ENCODE measurements around the gene HTT. TPM values are rescaled to one million over a fixed set of nuclear protein-coding genes. Genes with fewer than 3 reads are reported as not detected.

Gene HTT
- polyA plus RNA-seq, 1 donor from 2014 or later: 11.5 TPM

DNA sequence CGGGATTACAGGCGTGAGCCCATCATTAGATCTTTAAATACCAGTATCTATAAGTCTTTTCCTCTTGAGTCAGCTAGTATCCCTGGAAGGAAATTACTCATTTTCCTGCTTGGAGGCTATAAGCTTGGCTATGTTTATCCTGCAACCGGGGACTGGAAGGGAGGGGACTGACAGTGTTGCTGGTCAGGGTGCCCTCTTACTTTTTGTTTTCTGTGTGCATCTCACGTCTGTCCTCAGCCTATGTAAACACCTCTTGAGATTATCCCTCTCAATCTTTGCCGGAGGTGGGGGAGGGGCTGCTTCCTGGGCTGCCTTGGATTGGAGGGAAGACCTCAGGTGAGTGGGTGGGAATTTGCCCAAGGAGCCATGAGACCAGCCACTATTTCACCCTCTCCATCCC, 37.0 kb downstream of the HTT start:
- Histone ChIP-seq H3K36me3 (ENCODE audit: insufficient read depth, low read length) (peaks cover 10% of the 10 kb centered on the region), H3F3A (ENCODE audit: insufficient read depth, low read length, poor library complexity, severe bottlenecking) (no peaks in the 10 kb centered on the region), H3K9ac (ENCODE audit: low read length) (no peak overlapping the region), H3K4me2 (ENCODE audit: low read length) (no peak overlapping the region), H2AFZ (ENCODE audit: low read depth, low read length) (no peak overlapping the region), H3K27ac (ENCODE audit: low read length) (no peak overlapping the region), H3K79me2 (replicated peaks; ENCODE audit: insufficient read depth, low read length) (no peaks in the 10 kb centered on the region), H3K27me3 (ENCODE audit: insufficient read depth, low read depth, low read length) (no peaks in the 10 kb centered on the region), H3K4me3 (ENCODE audit: low read length) (no peak overlapping the region), H3K9me3 (ENCODE audit: low read length) (no peaks in the 10 kb centered on the region), H4K20me1 (ENCODE audit: insufficient read depth) (no peaks in the 10 kb centered on the region), H3K9me2 (ENCODE audit: insufficient read depth, low read length) (no peaks in the 10 kb centered on the region)
- TF ChIP-seq TAF1 (IDR thresholded peaks at IDR 0.05; ENCODE audit: low read depth) (no peak), RAD21 (conservative IDR thresholded peaks at IDR 0.05) (no peak), EP300 (conservative IDR thresholded peaks at IDR 0.05; ENCODE audit: poor library complexity, severe bottlenecking) (no peak), MXI1 (conservative IDR thresholded peaks at IDR 0.05; ENCODE audit: poor library complexity, severe bottlenecking) (no peak), POLR2AphosphoS5 (IDR thresholded peaks at IDR 0.05) (no peak), SMC3 (conservative IDR thresholded peaks at IDR 0.05; ENCODE audit: poor library complexity) (no peak), EZH2 (IDR thresholded peaks at IDR 0.05; ENCODE audit: borderline replicate concordance, insufficient read depth, low read length, poor library complexity, severe bottlenecking) (no peak)
- TF ChIP-seq, protein P1, sequence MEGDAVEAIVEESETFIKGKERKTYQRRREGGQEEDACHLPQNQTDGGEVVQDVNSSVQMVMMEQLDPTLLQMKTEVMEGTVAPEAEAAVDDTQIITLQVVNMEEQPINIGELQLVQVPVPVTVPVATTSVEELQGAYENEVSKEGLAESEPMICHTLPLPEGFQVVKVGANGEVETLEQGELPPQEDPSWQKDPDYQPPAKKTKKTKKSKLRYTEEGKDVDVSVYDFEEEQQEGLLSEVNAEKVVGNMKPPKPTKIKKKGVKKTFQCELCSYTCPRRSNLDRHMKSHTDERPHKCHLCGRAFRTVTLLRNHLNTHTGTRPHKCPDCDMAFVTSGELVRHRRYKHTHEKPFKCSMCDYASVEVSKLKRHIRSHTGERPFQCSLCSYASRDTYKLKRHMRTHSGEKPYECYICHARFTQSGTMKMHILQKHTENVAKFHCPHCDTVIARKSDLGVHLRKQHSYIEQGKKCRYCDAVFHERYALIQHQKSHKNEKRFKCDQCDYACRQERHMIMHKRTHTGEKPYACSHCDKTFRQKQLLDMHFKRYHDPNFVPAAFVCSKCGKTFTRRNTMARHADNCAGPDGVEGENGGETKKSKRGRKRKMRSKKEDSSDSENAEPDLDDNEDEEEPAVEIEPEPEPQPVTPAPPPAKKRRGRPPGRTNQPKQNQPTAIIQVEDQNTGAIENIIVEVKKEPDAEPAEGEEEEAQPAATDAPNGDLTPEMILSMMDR (IDR thresholded peaks at IDR 0.05; ENCODE audit: poor library complexity, severe bottlenecking): no peak
- TF ChIP-seq, protein P2, sequence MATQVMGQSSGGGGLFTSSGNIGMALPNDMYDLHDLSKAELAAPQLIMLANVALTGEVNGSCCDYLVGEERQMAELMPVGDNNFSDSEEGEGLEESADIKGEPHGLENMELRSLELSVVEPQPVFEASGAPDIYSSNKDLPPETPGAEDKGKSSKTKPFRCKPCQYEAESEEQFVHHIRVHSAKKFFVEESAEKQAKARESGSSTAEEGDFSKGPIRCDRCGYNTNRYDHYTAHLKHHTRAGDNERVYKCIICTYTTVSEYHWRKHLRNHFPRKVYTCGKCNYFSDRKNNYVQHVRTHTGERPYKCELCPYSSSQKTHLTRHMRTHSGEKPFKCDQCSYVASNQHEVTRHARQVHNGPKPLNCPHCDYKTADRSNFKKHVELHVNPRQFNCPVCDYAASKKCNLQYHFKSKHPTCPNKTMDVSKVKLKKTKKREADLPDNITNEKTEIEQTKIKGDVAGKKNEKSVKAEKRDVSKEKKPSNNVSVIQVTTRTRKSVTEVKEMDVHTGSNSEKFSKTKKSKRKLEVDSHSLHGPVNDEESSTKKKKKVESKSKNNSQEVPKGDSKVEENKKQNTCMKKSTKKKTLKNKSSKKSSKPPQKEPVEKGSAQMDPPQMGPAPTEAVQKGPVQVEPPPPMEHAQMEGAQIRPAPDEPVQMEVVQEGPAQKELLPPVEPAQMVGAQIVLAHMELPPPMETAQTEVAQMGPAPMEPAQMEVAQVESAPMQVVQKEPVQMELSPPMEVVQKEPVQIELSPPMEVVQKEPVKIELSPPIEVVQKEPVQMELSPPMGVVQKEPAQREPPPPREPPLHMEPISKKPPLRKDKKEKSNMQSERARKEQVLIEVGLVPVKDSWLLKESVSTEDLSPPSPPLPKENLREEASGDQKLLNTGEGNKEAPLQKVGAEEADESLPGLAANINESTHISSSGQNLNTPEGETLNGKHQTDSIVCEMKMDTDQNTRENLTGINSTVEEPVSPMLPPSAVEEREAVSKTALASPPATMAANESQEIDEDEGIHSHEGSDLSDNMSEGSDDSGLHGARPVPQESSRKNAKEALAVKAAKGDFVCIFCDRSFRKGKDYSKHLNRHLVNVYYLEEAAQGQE (IDR thresholded peaks at IDR 0.05; ENCODE audit: borderline replicate concordance): no peak

DNA sequence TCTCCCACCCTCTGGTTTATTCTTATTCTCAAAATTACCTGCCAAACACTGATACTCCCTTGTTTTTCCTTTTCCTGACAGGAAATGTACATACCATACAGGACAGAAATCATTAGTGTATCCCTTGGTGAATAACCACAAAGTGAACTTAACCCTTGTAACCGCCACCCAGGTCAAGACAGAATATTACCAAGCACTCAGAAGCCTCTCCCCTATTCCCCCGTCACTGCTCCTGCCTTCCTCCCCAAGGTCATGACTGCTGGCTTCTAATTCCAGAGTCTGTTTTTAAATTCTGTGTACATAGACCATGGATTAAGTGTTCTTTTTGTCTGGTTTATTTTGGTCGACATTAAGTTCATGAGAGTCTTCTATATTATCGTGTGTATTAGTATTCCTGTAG, 37.7 kb downstream of the HTT start:
- Histone ChIP-seq H3F3A (ENCODE audit: insufficient read depth, low read length, poor library complexity, severe bottlenecking) (no peaks in the 10 kb centered on the region), H3K9ac (ENCODE audit: low read length) (no peak overlapping the region), H2AFZ (ENCODE audit: low read depth, low read length) (no peak overlapping the region), H3K4me3 (ENCODE audit: low read length) (no peak overlapping the region), H3K9me3 (ENCODE audit: low read length) (no peaks in the 10 kb centered on the region), H3K27me3 (ENCODE audit: insufficient read depth, low read depth, low read length) (no peaks in the 10 kb centered on the region), H3K36me3 (ENCODE audit: insufficient read depth, low read length) (peaks cover 10% of the 10 kb centered on the region), H3K27ac (ENCODE audit: low read length) (no peak overlapping the region), H4K20me1 (ENCODE audit: insufficient read depth) (no peaks in the 10 kb centered on the region), H3K4me2 (ENCODE audit: low read length) (no peak overlapping the region), H3K79me2 (replicated peaks; ENCODE audit: insufficient read depth, low read length) (no peaks in the 10 kb centered on the region), H3K9me2 (ENCODE audit: insufficient read depth, low read length) (no peaks in the 10 kb centered on the region)
- TF ChIP-seq RAD21 (conservative IDR thresholded peaks at IDR 0.05) (no peak), EZH2 (IDR thresholded peaks at IDR 0.05; ENCODE audit: borderline replicate concordance, insufficient read depth, low read length, poor library complexity, severe bottlenecking) (no peak), POLR2AphosphoS5 (IDR thresholded peaks at IDR 0.05) (no peak), SMC3 (conservative IDR thresholded peaks at IDR 0.05; ENCODE audit: poor library complexity) (no peak), TAF1 (IDR thresholded peaks at IDR 0.05; ENCODE audit: low read depth) (no peak), EP300 (conservative IDR thresholded peaks at IDR 0.05; ENCODE audit: poor library complexity, severe bottlenecking) (no peak)
- TF ChIP-seq, protein P1 (IDR thresholded peaks at IDR 0.05; ENCODE audit: poor library complexity, severe bottlenecking): no peak
